SK-N-SH (cell line): ENCODE measurements around the gene MYO18B. TPM values are rescaled to one million over a fixed set of nuclear protein-coding genes. Genes with fewer than 3 reads are reported as not detected.

Source experiments
- CTCF ChIA-PET: fragments of 300-600, 350-600 bp; formaldehyde crosslinking; extraction: SDS; loops from one replicate; lab custom pipeline; 2021; lab: Yijun Ruan, JAX
- POLR2A ChIA-PET: fragments of 350-600 bp; sonication (Branson Sonifier 250); formaldehyde crosslinking; extraction: SDS; loops from one replicate; lab custom pipeline; 2020; ENCODE audit warnings: antibody characterized with exemption, inconsistent platforms; lab: Yijun Ruan, JAX
- DNase-seq: peaks from one replicate; pipeline ENCODE4 v3.0.0; 2012
- H2AFZ ChIP-seq: fragments of 200-600 bp; sonication (generic); 2 replicates; pipeline ENCODE4 v1.8.1; 2016; ENCODE audit warnings: antibody characterized with exemption, mild to moderate bottlenecking, low read depth
- H3F3A ChIP-seq: fragments of 200-600 bp; sonication (generic); replicated peaks from 2 replicates; pipeline ENCODE3; 2016; ENCODE audit warnings: antibody characterized with exemption, mild to moderate bottlenecking; ENCODE audit not compliant: insufficient read depth
- H3K27ac ChIP-seq, 2 experiments: fragments of 200-500 bp in 1 of 2; fragments of 200-600 bp in 1 of 2; sonication (Bioruptor generic) in 1 of 2; sonication (generic), shearing (Covaris generic) in 1 of 2; 2 replicates each; pipeline versions ENCODE4 v1.5.1 to v1.6.1; 2014 to 2016; ENCODE audit warnings: low read depth in 2 of 2, inconsistent platforms in 1 of 2, low read length in 1 of 2, mild to moderate bottlenecking in 1 of 2, mixed read lengths in 1 of 2
- H3K27me3 ChIP-seq: fragments of 200-600 bp; sonication (generic), shearing (Covaris generic); 2 replicates; pipeline ENCODE4 v1.6.1; 2016; ENCODE audit warnings: mixed run types; ENCODE audit not compliant: insufficient read depth
- H3K36me3 ChIP-seq, 2 experiments: fragments of 200-500 bp in 1 of 2; fragments of 200-600 bp in 1 of 2; sonication (Bioruptor generic) in 1 of 2; sonication (generic) in 1 of 2; replicated peaks in 1 of 2; 2 replicates each; pipeline versions ENCODE3 to v1.5.1; 2014 to 2016; ENCODE audit warnings: low read length in 1 of 2, mild to moderate bottlenecking in 1 of 2; ENCODE audit not compliant: insufficient read depth in 2 of 2, control insufficient read depth in 1 of 2
- H3K4me1 ChIP-seq, 2 experiments: fragments of 200-500 bp in 1 of 2; fragments of 200-600 bp in 1 of 2; sonication (Bioruptor generic) in 1 of 2; sonication (generic), shearing (Covaris generic) in 1 of 2; 2 replicates each; pipeline versions ENCODE4 v1.5.1 to v1.6.1; 2014 to 2016; ENCODE audit warnings: low read depth in 1 of 2, low read length in 1 of 2, mixed run types in 1 of 2; ENCODE audit not compliant: insufficient read depth in 2 of 2, control insufficient read depth in 1 of 2
- H3K4me2 ChIP-seq: fragments of 200-600 bp; sonication (generic), shearing (Covaris generic); 2 replicates; pipeline ENCODE4 v1.6.1; 2017; ENCODE audit warnings: mixed run types
- H3K4me3 ChIP-seq, 2 experiments: fragments of 200-500 bp in 1 of 2; fragments of 200-600 bp in 1 of 2; sonication (Bioruptor generic) in 1 of 2; sonication (generic), shearing (Covaris generic) in 1 of 2; 2 replicates each; pipeline versions ENCODE4 v1.5.1 to v1.8.1; 2014 to 2016; ENCODE audit warnings: low read depth in 2 of 2, inconsistent platforms in 1 of 2, low read length in 1 of 2, mild to moderate bottlenecking in 1 of 2, mixed read lengths in 1 of 2, moderate library complexity in 1 of 2
- H3K79me2 ChIP-seq: fragments of 200-600 bp; sonication (generic); 2 replicates; pipeline ENCODE4 v1.8.1; 2017; ENCODE audit warnings: mild to moderate bottlenecking; ENCODE audit not compliant: insufficient read depth
- H3K9ac ChIP-seq: fragments of 200-600 bp; sonication (generic); 2 replicates; pipeline ENCODE4 v1.6.1; 2017; ENCODE audit warnings: mixed run types
- H3K9me2 ChIP-seq: fragments of 200-600 bp; sonication (generic); 2 replicates; pipeline ENCODE4 v1.6.1; 2017; ENCODE audit warnings: mixed run types
- H3K9me3 ChIP-seq: fragments of 200-600 bp; sonication (generic); 2 replicates; pipeline ENCODE4 v1.6.1; 2017; ENCODE audit warnings: mixed run types, mild to moderate bottlenecking, moderate library complexity
- H4K20me1 ChIP-seq: fragments of 200-600 bp; sonication (generic); 2 replicates; pipeline ENCODE4 v1.6.1; 2017; ENCODE audit warnings: mild to moderate bottlenecking, mixed run types; ENCODE audit not compliant: insufficient read depth
- EZH2phosphoT487 ChIP-seq: fragments of 200-600 bp; sonication (generic); IDR thresholded peaks from 2 replicates; pipeline ENCODE4 v1.6.1; 2017; ENCODE audit warnings: low read depth, mixed run types, mild to moderate bottlenecking, antibody characterized with exemption, moderate library complexity, borderline replicate concordance
- FOSL2 ChIP-seq: IDR thresholded peaks from 2 replicates; pipeline ENCODE4 v1.4.0; 2012; ENCODE audit warnings: low read depth, mild to moderate bottlenecking, moderate library complexity, borderline replicate concordance
- FOXM1 ChIP-seq: IDR thresholded peaks from 2 replicates; pipeline ENCODE4 v1.4.0; 2012; ENCODE audit warnings: low read depth, mild to moderate bottlenecking
- MXI1 ChIP-seq: IDR thresholded peaks from 2 replicates; pipeline ENCODE4 v1.6.1; 2012; ENCODE audit warnings: mild to moderate bottlenecking, low read depth, low read length, improper control_type of control experiment
- POLR2AphosphoS5 ChIP-seq: IDR thresholded peaks from 2 replicates; pipeline ENCODE4 v1.6.1; 2012; ENCODE audit warnings: low read depth, low read length
- RXRA ChIP-seq: IDR thresholded peaks from 2 replicates; pipeline ENCODE4 v1.4.0; 2012; ENCODE audit warnings: low read depth, mild to moderate bottlenecking, borderline replicate concordance
- SMC3 ChIP-seq: IDR thresholded peaks from 2 replicates; pipeline ENCODE4 v1.6.1; 2012; ENCODE audit warnings: low read depth, low read length, improper control_type of control experiment
- TEAD4 ChIP-seq: IDR thresholded peaks from 2 replicates; pipeline ENCODE4 v1.4.0; 2012; ENCODE audit warnings: mild to moderate bottlenecking, borderline replicate concordance; ENCODE audit not compliant: insufficient read depth
- WGBS: methylation state at CpG from one replicate; pipeline ENCODE4 v1.1.6; 2017; ENCODE audit warnings: low lambda C conversion rate; 5-methylcytosine and 5-hydroxymethylcytosine counted together
- polyA plus RNA-seq, 3 experiments: library from polyadenylated mRNA; depleted of rRNA; stranded (reverse); fragments of >200 nt; gene quantifications; 2 replicates each; pipeline ENCODE4 v1.2.3, GENCODE V29; 2012
- TF ChIP-seq, protein P1 (sequence below): fragments of 150-350 bp; IDR thresholded peaks from 2 replicates; pipeline ENCODE4 v1.6.1; 2017; ENCODE audit warnings: antibody characterized with exemption, low read length, low read depth, borderline replicate concordance
- TF ChIP-seq, protein P2 (sequence below): IDR thresholded peaks from 2 replicates; pipeline ENCODE4 v1.4.0; 2012; ENCODE audit warnings: low read depth, borderline replicate concordance
- TF ChIP-seq, protein P3 (sequence below): fragments of 150-350 bp; IDR thresholded peaks from 2 replicates; pipeline ENCODE4 v1.6.1; 2016; ENCODE audit warnings: mild to moderate bottlenecking, low read depth, low read length
- TF ChIP-seq, protein P4 (sequence below): IDR thresholded peaks from 2 replicates; pipeline ENCODE4; 2012
- TF ChIP-seq, protein P5 (sequence below): IDR thresholded peaks from 2 replicates; pipeline ENCODE4 v1.4.0; 2012; ENCODE audit warnings: low read depth

MYO18B gene
- polyA plus RNA-seq, 1 of the 3 experiments (the other 2 are of a cell fraction): 0.05 TPM

DNA sequence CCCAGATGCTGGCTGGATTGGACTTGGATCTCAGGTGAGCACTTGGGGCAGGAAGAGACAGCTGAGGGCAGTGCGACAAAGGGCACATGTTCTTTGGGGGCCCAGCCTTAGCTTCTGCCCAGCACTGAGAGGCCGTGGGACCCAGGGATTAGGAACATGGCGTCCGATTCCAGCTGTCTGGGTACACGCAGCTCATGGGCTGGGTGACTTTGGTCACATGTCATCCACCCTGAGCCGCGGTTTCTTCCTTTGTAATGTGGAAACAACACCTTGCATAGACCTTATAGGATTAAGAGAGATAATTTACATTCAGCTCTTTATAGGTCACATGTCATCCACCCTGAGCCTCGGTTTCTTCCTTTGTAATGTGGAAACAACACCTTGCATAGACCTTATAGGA lies 39.8 kb downstream of the MYO18B start:
- Histone ChIP-seq H3K27me3 (no peaks in the 10 kb centered on the region), H3F3A (no peaks in the 10 kb centered on the region), H3K79me2 (no peaks in the 10 kb centered on the region), H3K27ac (peak overlapping the region in 1 of 2 experiments; percentile 99; a peak in 2 of 4 replicates), H2AFZ (no peak overlapping the region), H3K9ac (no peak overlapping the region), H3K36me3 (no peaks in the 10 kb centered on the region), H4K20me1 (no peaks in the 10 kb centered on the region), H3K9me3 (no peaks in the 10 kb centered on the region), H3K4me3 (no peak overlapping the region), H3K9me2 (no peaks in the 10 kb centered on the region), H3K4me2 (no peak overlapping the region), H3K4me1 (peaks cover 0 to 32% of the 10 kb centered on the region in 2 experiments; a peak in 2 of 4 replicates)
- ChIA-PET CTCF (interaction anchor here (0.6 to 6.7 kb wide), 5 partner anchors 9 to 1013 kb away, joined by 3 to 45 read pairs (median 4); no protein-coding TSS in a partner anchor), POLR2A (no interaction called here)
- 86% methylated on average over 8 of the region's 8 CpGs for WGBS
- no peak for TF ChIP-seq TEAD4
- TF ChIP-seq SMC3: no peak
- no peak for TF ChIP-seq EZH2phosphoT487
- TF ChIP-seq MXI1: no peak
- TF ChIP-seq, protein P1, sequence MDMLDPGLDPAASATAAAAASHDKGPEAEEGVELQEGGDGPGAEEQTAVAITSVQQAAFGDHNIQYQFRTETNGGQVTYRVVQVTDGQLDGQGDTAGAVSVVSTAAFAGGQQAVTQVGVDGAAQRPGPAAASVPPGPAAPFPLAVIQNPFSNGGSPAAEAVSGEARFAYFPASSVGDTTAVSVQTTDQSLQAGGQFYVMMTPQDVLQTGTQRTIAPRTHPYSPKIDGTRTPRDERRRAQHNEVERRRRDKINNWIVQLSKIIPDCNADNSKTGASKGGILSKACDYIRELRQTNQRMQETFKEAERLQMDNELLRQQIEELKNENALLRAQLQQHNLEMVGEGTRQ: no peak
- no peak for TF ChIP-seq FOSL2
- TF ChIP-seq, protein P2, sequence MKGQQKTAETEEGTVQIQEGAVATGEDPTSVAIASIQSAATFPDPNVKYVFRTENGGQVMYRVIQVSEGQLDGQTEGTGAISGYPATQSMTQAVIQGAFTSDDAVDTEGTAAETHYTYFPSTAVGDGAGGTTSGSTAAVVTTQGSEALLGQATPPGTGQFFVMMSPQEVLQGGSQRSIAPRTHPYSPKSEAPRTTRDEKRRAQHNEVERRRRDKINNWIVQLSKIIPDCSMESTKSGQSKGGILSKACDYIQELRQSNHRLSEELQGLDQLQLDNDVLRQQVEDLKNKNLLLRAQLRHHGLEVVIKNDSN: no peak
- TF ChIP-seq RXRA: no peak
- TF ChIP-seq, protein P3, sequence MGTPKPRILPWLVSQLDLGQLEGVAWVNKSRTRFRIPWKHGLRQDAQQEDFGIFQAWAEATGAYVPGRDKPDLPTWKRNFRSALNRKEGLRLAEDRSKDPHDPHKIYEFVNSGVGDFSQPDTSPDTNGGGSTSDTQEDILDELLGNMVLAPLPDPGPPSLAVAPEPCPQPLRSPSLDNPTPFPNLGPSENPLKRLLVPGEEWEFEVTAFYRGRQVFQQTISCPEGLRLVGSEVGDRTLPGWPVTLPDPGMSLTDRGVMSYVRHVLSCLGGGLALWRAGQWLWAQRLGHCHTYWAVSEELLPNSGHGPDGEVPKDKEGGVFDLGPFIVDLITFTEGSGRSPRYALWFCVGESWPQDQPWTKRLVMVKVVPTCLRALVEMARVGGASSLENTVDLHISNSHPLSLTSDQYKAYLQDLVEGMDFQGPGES: no peak
- TF ChIP-seq, protein P4, sequence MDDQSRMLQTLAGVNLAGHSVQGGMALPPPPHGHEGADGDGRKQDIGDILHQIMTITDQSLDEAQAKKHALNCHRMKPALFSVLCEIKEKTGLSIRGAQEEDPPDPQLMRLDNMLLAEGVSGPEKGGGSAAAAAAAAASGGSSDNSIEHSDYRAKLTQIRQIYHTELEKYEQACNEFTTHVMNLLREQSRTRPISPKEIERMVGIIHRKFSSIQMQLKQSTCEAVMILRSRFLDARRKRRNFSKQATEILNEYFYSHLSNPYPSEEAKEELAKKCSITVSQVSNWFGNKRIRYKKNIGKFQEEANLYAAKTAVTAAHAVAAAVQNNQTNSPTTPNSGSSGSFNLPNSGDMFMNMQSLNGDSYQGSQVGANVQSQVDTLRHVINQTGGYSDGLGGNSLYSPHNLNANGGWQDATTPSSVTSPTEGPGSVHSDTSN: no peak
- TF ChIP-seq FOXM1: no peak
- TF ChIP-seq POLR2AphosphoS5: no peak
- no peak for DNase-seq

DNA sequence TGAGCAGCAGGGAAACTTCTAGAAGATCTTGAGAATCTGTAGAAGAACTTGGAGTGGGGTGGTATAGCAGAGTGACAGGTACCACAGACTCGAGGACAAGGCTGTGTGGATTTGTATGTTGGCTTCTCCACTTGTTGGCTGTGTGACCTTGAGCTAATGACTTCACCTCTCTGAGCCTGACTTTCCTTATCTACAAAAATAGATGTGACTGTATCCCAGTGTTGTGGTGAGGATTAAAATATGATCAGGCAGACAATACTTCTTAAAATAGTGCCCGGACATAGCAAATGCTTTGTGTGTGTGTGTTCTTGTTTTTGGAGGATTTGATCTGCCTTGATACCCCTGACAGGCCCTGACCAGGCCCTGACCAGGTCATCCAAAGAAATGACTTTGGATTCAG lies 40.8 kb downstream of the MYO18B start:
- H2AFZ ChIP-seq: no peak overlapping the region
- ChIA-PET CTCF (interaction anchor here (1.1 to 1.2 kb wide), 2 partner anchors 10 to 388 kb away, joined by 3 to 4 read pairs; no protein-coding TSS in a partner anchor), POLR2A (no interaction called here)
- peaks cover 0 to 28% of the 10 kb centered on the region in 2 experiments; a peak in 2 of 4 replicates for H3K4me1 ChIP-seq
- no peaks in the 10 kb centered on the region for H3K36me3 ChIP-seq
- no peaks in the 10 kb centered on the region for H3F3A ChIP-seq
- no peak overlapping the region for H3K4me3 ChIP-seq
- no peaks in the 10 kb centered on the region for H3K9me2 ChIP-seq
- H3K27me3 ChIP-seq: no peaks in the 10 kb centered on the region
- TF ChIP-seq, protein P1: no peak
- TF ChIP-seq, protein P5, sequence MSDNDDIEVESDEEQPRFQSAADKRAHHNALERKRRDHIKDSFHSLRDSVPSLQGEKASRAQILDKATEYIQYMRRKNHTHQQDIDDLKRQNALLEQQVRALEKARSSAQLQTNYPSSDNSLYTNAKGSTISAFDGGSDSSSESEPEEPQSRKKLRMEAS: no peak
- no peak for TF ChIP-seq TEAD4
- H3K27ac ChIP-seq: no peak overlapping the region
- H3K79me2 ChIP-seq: no peaks in the 10 kb centered on the region
- H3K4me2 ChIP-seq: no peak overlapping the region
- no peak for DNase-seq
- 36% methylated on average over 2 of the region's 2 CpGs for WGBS
- H3K9me3 ChIP-seq: no peaks in the 10 kb centered on the region
- no peak overlapping the region for H3K9ac ChIP-seq
- H4K20me1 ChIP-seq: no peaks in the 10 kb centered on the region
